Testis (tissue), 3 donors: ENCODE results near the gene EDEM3. TPM values are rescaled to one million over a fixed set of nuclear protein-coding genes. Genes with fewer than 3 reads are reported as not detected.

Experiments
- DNase-seq: peaks from one replicate; pipeline ENCODE4 v3.0.0-alpha.2; 2019
- H3K27ac ChIP-seq, 2 donors: fragments of 200-600 bp; sonication (generic); one replicate each; pipeline ENCODE4 v1.5.1; 2019
- H3K27me3 ChIP-seq: fragments of 200-600 bp; sonication (generic); one replicate; pipeline ENCODE4 v1.5.1; 2019
- H3K36me3 ChIP-seq: fragments of 200-600 bp; sonication (generic); one replicate; pipeline ENCODE4 v1.5.1; 2017; ENCODE audit warnings: low read depth; ENCODE audit errors: missing control alignments
- H3K4me1 ChIP-seq: fragments of 200-600 bp; sonication (generic); one replicate; pipeline ENCODE4 v1.5.1; 2019
- H3K4me3 ChIP-seq, 2 donors: fragments of 200-600 bp; sonication (generic); one replicate each; pipeline ENCODE4 v1.5.1; 2017 to 2019
- H3K9me3 ChIP-seq: fragments of 200-600 bp; sonication (generic); one replicate; pipeline ENCODE4 v1.5.1; 2017
- POLR2A ChIP-seq: fragments of 450-650 bp; IDR thresholded peaks from one replicate; pipeline ENCODE4 v1.6.1; 2017; ENCODE audit warnings: antibody characterized with exemption, mild to moderate bottlenecking, moderate library complexity
- WGBS, 2 donors: methylation state at CpG; one replicate each; pipeline ENCODE4 v1.1.5; 2018; 5-methylcytosine and 5-hydroxymethylcytosine counted together
- intact Hi-C: fragments of 100-400 bp; cut with DNase I; formaldehyde crosslinking; loops from one replicate; pipeline ENCODE4 v1.15.1; 2023; ENCODE audit warnings: low total_unique reads
- polyA plus RNA-seq: library from polyadenylated mRNA; stranded (reverse); fragments of 350-450 nt; fragmentation: Illumina TruSeq; extraction: RNeasy Lipid Tissue Mini Kit (QIAGEN cat#74804); gene quantifications from one replicate; pipeline ENCODE4 v1.2.3, GENCODE V29; 2014; ENCODE audit warnings: low read depth, low replicate concordance; ENCODE audit not compliant: insufficient read depth
- total RNA-seq, 2 donors: library from RNA; depleted of rRNA; stranded (reverse); fragments of >200 nt; gene quantifications; one replicate each; pipeline ENCODE4 v1.2.3, GENCODE V29; 2016
- TF ChIP-seq, protein P1 (sequence below), 3 experiments: fragments of 450-650 bp in 2 of 3; fragments of 200-600 bp in 1 of 3; sonication (generic) in 1 of 3; IDR thresholded peaks; one replicate each; pipeline ENCODE4 v1.5.1; 2016 to 2019; ENCODE audit warnings: antibody characterized with exemption in 3 of 3, mild to moderate bottlenecking in 2 of 3, moderate library complexity in 1 of 3

EDEM3 gene
- total and polyA plus RNA-seq, 3 donors from 2014 or later = 20.7 to 41.0 (median 23.5) TPM

DNA sequence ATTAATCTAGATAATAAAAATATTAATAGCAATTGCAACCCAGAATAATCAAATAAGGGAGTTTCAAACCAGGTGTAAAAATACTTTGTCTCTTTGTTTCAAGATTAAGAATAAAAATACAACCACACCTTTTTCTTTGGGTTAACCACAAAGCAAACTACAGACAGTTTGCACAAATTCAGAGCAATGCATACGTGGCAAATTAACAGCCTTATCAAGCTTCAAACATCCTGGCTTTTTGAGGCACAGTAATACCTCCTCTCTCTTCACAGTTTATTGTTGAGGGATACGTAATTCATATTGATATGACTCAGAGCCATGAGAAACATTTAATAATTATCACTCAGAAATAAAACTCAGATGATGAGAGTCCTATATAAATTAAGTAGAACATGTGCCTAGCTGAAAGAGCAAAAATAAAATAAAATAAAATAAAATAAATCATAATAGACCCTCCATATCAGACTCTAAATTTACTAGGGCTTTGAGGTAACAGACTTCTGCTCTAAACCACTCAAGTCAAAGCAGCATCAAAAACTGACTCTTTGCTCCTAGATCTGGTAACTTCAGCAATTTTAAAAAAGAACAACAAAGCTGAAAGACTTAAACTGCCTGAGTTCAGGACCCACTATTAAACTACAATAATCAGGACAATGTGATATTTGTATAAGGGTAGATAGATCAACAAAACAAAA, 11.4 kb downstream of the EDEM3 start:
- H3K27me3 ChIP-seq = no peaks in the 10 kb centered on the region
- H3K4me1 ChIP-seq = no peaks in the 10 kb centered on the region
- WGBS, 2 donors = 76 to 80% methylated on average over 2 of the region's 2 CpGs
- TF ChIP-seq, protein P1, sequence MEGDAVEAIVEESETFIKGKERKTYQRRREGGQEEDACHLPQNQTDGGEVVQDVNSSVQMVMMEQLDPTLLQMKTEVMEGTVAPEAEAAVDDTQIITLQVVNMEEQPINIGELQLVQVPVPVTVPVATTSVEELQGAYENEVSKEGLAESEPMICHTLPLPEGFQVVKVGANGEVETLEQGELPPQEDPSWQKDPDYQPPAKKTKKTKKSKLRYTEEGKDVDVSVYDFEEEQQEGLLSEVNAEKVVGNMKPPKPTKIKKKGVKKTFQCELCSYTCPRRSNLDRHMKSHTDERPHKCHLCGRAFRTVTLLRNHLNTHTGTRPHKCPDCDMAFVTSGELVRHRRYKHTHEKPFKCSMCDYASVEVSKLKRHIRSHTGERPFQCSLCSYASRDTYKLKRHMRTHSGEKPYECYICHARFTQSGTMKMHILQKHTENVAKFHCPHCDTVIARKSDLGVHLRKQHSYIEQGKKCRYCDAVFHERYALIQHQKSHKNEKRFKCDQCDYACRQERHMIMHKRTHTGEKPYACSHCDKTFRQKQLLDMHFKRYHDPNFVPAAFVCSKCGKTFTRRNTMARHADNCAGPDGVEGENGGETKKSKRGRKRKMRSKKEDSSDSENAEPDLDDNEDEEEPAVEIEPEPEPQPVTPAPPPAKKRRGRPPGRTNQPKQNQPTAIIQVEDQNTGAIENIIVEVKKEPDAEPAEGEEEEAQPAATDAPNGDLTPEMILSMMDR (IDR thresholded peaks at IDR 0.05) = no peak
- TF ChIP-seq POLR2A = no peak
- no peak for DNase-seq
- no peaks in the 10 kb centered on the region for H3K36me3 ChIP-seq
- intact Hi-C loops = no loop called here
- no peak overlapping the region for H3K4me3 ChIP-seq
- no peak overlapping the region for H3K27ac ChIP-seq
- no peaks in the 10 kb centered on the region for H3K9me3 ChIP-seq

DNA sequence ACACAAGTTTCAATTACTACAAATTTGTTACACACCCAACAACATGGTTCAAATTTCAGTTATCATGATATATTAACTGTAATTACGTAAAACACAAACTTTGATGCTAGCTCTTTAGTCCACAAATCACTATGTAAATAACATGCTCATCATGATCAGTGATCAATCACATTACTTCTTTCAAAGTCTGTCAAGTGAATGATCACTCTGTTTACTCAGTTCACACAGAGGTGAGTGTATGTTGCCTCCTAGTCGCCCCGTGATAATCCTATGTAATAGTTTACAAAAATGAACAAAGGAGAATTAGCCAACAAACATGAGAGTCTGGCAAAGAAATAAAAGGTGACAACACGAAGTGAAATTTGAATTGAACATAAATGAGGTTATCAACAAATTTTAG, 14.3 kb downstream of the EDEM3 start:
- no peaks in the 10 kb centered on the region for H3K36me3 ChIP-seq
- no peaks in the 10 kb centered on the region for H3K27me3 ChIP-seq
- H3K4me1 ChIP-seq = no peaks in the 10 kb centered on the region
- no peak overlapping the region for H3K27ac ChIP-seq
- no peak for DNase-seq
- WGBS, 2 donors = 64 to 71% methylated on average over 4 of the region's 4 CpGs
- no peak overlapping the region for H3K4me3 ChIP-seq
- TF ChIP-seq, protein P1 (IDR thresholded peaks at IDR 0.05) = no peak
- no peak for TF ChIP-seq POLR2A
- intact Hi-C loops = no loop called here
- no peaks in the 10 kb centered on the region for H3K9me3 ChIP-seq

DNA sequence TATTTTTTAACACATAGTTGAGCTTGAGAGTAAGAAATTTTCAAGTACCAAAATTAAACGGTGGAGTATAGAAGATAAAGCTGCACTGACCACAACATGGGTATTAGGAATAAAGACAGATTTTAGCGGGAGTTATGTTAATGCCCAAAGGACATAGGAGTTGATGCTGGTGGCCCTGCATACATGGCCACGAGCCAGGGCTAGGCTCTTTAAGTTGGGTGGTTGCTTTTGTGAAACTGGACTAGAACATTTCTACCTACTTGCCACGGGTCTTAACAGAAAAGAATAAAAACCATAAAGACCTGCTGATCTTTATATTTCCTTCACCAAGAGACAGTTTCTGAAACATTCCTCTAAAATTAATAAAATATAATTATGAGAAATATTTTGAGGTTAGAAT, 14.9 kb downstream of the EDEM3 start:
- 92 to 94% methylated on average over 4 of the region's 4 CpGs for WGBS, 2 donors
- Histone ChIP-seq H3K4me1 (no peaks in the 10 kb centered on the region), H3K36me3 (no peaks in the 10 kb centered on the region), H3K27me3 (no peaks in the 10 kb centered on the region), H3K9me3 (no peaks in the 10 kb centered on the region), H3K4me3 (no peak overlapping the region), H3K27ac (no peak overlapping the region)
- no peak for TF ChIP-seq POLR2A
- TF ChIP-seq, protein P1 (IDR thresholded peaks at IDR 0.05) = no peak
- intact Hi-C loops = no loop called here
- DNase-seq = no peak

DNA sequence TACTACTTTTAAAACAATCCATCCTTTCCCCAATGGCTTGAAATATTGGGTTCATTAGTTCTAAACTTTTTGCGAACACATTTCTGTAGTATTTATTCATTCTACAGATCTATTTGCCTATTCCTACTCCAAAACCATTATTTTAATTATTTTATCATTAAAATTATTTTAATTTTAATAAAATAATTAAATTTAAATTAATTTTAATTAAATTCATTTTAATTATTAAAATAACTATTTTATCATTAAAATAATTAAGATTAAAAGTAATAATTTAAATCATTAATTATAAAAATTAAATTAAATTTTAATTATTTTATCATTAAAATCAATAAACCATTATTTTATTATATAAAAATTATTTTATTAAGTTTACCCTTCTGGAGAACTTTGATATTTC, 15.6 kb downstream of the EDEM3 start:
- no peak for DNase-seq
- no peaks in the 10 kb centered on the region for H3K9me3 ChIP-seq
- H3K36me3 ChIP-seq = no peaks in the 10 kb centered on the region
- no peaks in the 10 kb centered on the region for H3K27me3 ChIP-seq
- 96 to 100% methylated on average over 1 of the region's 1 CpG for WGBS, 2 donors
- H3K4me1 ChIP-seq = no peaks in the 10 kb centered on the region
- H3K4me3 ChIP-seq = no peak overlapping the region
- no peak overlapping the region for H3K27ac ChIP-seq
- no peak for TF ChIP-seq POLR2A
- TF ChIP-seq, protein P1 (IDR thresholded peaks at IDR 0.05) = no peak
- intact Hi-C loops = no loop called here

DNA sequence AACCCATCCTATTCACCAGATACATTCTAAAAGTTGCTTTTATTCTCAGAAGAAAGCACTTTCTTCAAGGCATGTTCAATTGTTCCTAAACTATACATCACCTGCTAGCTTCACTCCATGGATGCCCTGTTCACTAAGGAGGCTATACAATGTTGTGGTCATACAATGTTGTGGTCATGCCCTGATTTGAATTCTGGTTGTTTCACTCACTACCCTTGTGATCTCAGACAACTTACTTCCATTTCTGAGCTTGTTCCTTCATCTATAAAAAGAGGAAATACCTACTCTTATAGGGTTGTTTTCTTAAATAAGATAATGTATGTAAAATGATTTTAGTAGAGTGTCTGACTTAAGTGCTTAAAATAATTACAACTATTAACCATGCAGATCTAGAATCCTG, 19.7 kb downstream of the EDEM3 start:
- intact Hi-C loops = no loop called here
- H3K27me3 ChIP-seq = no peaks in the 10 kb centered on the region
- no peaks in the 10 kb centered on the region for H3K36me3 ChIP-seq
- H3K4me3 ChIP-seq = no peak overlapping the region
- TF ChIP-seq, protein P1 (IDR thresholded peaks at IDR 0.05) = no peak
- no peak for DNase-seq
- H3K9me3 ChIP-seq = no peaks in the 10 kb centered on the region
- no peaks in the 10 kb centered on the region for H3K4me1 ChIP-seq
- H3K27ac ChIP-seq = no peak overlapping the region
